HG03095 (cell line): ENCODE results near the gene DAGLB.
"Not testable (repeated sequence)": the region's sequence is repeated elsewhere in the genome, so short reads cannot be mapped to it uniquely, and the experiment has no call there.

Source experiments
- ATAC-seq: cut with Tn5 transposase; IDR thresholded peaks from one replicate; pipeline ENCODE4 v1.9.1; 2021; ENCODE audit warnings: moderate library complexity; ENCODE audit not compliant: unreplicated experiment

Gene DAGLB

DNA sequence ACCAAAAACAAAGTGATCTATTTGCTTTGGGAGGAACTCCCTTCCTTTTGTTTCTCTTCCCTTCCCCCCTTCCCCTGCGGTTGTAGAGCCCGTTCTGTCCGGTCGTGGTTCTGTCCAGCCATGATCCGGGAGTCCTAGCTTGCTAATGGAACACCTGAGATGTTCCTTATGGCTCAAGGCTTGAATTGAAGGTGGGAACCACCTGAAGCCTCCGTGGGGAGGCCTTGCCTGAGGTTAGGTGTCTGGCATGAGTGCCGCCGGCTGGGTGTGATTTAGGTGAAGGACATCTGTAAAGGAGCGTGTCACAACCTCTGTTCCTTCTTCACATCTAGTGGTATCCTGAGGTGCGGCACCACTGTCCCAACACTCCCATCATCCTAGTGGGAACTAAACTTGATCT is 46.2 kb downstream of the DAGLB start:
- ATAC-seq, result no peak

DNA sequence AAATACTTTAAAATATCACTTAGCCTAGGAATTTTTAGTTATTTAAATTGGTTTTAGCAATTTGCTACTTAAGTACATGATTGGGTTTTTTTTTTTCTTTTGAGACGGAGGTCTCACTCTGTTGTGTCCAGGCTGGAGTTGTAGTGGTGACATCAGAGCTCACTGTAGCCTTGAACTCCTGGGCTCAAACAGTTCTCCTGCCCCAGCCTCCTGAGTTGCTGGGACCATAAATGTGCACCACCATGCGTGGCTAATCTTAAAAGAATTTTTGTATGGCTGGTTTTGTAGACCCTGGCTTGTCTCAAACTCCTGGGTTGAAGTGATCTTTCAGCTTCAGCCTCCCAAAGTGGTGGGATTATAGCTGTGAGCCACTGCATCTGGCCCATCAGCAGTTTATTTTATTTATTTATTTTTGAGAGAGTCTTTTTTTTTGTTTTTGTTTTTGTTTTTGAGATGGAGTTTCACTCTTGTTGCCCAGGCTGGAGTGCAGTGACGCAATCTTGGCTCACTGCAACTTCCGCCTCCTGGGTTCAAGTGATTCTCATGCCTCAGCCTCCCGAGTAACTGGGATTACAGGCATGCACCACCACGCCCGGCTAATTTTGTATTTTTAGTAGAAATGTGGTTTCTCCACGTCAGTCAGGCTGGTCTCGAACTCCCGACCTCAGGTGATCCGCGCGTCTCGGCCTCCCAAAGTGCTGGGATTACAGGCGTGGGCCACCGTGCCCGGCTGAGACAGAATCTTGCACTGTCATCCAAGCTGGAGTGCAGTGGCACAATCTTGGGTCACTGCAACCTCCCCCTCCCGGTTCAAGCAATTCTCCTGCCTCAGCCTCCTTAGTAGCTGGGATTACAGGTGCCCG is 47.3 kb downstream of the DAGLB start:
- not testable (repeated sequence) for ATAC-seq

DNA sequence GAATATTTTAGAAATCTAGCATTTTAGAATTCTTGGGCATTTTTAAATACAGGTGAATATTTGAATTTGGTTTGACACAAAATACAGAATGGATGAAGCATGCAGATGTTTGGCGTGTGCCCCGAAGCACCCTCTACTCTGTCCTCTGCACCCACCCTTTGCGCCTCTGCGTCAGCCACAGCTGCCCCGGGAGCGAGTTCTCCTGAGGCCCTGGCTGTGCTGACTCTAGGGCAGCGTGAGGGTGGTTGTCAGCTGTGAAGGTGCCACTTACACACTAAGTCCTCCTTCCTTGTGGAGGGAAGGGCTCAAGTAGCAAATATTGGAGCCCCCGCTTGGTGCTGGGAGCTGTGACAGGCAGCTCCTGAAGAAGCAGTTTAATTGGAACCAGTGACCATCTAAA is 48.4 kb downstream of the DAGLB start:
- ATAC-seq, result no peak

DNA sequence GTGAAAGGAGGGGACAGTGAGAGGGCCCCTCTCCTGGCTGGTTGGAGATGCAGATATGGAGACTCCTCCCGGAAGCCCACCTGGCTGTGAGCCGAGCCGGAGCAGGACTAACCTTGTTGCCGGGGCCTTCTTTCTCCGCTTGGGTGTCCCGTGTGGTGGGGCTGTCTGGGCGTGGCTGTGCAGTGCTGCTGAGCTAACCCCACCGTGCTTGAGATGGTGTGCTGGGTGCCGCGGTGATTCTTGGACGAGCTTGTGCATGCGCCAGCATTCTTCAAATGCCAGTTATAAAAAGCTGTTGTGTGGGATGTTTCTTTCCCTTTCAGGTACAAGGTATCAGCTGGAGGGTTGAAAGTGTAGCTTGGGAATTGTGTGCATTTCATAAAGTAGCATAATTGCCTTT is 48.8 kb downstream of the DAGLB start:
- ATAC-seq, result no peak

DNA sequence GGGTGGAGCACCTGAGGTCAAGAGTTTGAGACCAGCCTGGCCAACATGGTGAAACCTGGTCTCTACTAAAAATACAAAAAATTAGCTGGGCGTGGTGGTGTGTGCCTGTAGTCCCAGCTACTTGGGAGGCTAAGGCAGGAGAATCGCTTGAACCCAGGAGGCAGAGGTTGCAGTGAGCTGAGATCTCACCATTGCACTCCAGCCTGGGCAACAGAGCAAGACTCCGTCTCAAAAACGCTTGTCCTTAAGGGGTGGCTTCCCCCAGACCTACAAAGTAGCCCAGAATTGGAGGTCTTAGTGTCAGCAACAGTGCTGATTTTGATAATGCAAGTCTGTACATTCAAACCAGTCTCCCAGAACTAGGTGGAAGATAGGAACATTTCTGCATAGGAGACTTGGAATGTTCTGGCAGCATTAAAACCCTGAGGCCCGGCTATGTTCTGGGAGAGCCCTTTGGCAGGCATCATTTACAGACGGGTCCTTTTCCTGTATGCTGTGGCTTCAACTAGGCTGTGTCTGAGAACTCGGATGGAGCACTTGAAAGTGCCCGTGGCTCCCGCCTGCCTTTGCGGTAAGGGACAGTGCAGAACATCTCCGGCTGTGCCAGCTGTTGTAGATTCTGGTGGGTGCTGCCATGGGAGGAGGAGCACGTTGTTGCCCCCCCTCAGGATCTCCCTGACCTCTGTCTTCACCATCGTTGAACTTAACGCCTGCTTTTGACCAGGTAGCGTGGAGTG is 49.8 kb downstream of the DAGLB start:
- ATAC-seq, result not testable (repeated sequence)

DNA sequence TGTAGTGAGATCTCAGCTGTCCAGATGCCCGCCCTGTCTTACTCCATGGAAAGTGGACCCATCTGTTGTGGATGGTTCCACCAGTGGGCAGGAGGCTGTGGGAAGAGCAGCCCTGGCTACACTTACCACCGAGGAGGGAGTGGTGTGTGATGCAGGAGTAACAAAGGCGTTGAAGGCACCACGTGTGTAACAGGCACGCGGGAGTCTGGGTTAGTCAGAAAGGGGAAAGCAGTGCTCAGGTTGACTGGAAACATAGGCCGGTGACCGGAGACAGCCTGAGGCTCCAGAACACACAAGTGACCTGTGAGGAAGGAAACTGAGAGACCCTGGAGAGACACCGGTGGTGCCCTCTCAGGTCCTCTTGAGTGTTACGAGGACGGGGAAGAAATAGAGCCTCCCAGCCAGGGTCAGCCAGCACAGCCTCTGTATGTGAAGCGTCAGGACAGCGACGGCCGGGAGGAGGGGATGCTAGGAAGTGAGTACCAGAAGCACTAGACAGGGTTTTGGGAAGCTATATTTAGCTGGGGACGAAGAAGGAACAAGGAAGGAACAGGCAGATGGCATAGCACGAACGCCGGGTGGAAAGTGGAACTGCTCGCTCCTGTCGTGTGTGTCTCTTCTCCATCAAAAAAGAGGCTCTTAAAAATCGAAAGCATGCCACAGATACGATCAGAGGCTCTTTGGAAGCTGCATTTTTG is 51.7 kb downstream of the DAGLB start:
- ATAC-seq, result no peak

DNA sequence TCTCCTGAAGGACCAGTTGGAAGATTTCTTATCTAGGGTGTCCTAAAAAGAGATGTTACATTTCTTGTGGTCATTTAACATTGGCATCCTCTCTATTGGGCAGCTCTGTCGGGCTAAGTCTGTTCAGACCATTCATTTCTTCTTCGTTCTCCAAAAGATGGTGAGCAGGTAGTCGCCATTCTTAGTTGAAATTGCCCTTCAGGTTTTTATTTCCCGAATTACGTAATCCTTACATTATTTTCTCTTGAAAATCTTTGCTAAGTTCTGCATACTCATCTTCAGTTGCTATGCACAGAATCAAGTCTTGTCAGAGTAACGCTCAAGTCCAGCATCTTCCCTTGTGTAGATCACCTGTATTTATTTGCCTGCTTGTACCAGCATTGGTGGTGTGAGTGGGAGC is 53.6 kb downstream of the DAGLB start:
- ATAC-seq, result no peak

DNA sequence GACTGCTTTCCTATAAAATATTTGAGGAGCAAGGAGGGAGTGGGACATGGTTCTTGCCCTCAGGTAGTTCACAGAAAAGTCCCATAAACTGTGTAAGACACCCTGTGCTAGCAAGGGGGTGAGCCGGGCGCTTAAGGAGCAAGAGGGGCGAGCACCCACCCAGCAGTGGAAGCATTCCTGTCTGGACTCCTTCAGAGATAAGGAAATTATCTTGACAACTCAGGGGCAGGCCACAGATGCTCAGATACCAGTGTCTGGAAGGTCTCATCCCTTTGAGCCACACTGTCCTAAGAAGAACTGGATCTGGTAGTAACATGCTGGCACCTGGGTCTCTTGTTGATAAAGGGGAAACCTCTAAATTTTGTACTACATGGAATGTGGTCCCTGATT is 54.1 kb downstream of the DAGLB start:
- ATAC-seq, result no peak

DNA sequence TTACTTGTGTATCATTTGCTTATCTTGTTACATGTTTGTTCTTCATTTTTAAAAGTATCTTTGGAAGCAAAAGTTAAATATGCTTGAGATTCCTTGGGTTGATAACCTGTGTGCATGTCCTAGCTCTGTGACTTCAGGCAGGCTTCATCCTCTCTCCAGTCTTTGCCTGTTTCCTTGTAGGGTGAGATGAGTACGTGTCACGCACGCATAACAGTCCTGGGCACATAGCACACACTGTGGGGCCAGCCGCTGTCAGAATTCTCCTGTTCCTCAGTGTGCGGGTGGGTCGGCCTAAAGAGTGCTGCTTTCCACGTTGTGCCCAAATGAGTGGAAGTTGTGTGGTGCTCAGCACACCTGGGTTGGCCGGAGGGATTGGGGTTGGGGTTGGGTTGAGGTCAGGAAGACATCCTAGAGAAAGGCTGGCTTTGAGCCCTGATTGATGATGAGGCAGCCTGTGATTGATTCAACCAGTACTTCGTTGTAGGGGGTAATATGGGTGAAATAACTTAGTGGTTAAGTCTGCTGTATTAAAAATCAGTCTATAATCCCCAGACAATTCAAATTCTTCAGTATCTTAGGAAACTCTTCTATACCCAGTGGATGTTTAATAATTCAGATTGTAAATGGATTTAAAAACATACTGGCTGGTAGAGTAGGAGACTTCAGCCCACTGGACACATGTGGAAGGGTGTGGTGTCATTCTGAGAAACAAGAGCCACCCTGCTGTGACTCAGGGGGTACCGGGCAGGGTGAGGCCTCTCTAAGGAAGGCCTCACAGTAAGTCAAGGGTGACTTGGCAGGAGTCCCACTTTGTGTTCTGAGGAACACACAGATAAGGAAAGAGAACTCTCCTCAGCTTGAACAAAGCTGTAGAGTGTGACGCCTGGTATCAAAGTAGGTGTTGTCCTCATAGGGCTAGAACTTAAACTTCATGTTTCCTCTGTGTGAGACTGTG is 54.8 kb downstream of the DAGLB start:
- ATAC-seq, result no peak

DNA sequence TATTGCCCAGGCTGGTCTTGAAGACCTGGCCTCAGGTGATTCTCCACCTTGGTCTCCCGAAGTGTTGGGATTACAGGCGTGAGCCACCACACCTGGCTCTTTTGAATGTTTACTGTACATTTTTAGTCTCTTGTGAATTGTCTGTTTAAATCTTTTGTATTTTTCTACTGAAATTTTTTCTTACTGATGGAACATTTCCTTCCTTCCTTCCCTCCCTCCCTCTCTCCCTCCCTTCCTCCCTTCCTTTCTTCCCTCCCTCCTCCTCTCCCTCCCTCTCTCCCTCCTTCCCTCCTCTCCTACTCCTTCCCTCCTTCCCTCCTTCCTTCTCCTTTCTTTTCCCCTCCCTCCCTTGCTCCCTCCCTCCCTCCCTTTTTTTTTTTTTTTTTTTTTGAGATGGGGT is 58.0 kb downstream of the DAGLB start:
- ATAC-seq, result no peak

DNA sequence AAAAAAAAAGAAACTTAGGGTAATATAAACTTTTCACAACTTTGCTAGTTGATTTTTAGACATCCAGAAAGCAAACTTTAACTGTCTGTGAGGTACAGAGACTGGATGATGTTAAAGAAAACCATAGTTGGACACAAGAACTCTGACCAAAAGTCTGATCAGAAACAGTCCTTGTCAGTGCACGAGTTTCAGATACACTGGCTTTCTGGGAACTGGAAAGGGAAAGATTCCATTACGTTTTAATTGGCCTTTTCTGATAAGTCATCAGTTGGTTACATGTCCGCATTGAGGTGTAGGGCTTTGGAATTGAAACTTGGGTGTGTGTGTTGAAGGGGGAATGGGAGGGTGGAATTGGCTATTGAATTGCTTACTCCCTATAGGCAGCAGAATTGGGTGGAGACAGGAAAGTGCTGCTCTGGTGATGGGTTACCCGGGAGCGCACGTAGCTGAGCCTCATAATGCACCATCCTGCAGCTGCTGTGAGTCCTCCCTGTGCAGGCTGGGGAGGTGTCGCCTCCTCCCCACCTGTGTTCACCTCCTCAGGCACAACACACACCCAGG is 59.9 kb downstream of the DAGLB start:
- ATAC-seq, result no peak

DNA sequence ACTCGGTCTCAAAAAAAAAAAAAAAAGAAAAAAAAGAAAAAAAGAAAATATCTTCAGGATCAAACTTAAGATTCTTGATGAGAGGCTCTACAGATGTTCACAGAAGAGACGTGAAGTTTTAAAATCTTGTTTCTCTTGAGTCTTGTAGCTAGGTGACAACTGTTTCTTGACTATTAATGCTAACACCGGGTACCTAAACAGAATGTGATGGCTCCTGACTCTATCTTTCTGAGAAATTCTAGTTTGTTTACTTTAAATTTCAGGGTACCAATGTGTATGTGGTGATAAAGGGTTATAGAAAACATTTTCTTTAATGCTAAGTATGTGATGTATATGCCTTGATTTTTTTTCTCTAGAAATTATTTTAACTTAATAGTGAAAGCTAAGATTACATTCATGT is 61.0 kb downstream of the DAGLB start:
- ATAC-seq, result no peak

DNA sequence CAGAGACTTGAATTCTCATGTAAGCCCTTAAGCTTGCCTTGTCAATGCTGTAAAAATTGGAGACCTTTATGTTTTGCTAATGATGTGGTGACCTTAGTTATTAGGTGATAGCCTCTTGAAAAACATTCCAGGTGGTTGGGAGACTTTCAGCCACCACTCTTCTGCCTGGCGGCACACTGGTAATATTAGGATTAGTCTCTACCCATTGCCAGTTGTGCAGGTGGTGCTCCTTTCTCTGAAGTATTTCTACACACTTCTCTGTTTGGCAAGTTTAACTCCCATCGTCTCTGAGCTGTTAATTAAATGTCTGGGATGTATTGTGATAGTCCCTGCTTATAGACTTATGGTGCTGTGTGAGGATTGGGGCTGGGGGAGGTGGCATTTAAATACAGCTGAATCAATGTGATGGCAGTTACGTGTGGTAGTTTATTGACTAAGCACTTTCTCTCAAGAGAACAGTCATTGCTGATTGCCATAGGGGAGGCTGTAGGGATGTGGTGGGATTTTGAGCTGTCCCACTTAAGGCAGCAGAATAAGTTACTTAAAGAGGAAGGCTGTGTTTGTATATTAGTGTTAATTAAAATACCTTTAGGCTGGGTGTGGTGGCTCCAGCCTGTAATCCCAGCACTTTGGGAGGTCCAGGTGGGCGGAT is 61.7 kb downstream of the DAGLB start:
- no peak for ATAC-seq

DNA sequence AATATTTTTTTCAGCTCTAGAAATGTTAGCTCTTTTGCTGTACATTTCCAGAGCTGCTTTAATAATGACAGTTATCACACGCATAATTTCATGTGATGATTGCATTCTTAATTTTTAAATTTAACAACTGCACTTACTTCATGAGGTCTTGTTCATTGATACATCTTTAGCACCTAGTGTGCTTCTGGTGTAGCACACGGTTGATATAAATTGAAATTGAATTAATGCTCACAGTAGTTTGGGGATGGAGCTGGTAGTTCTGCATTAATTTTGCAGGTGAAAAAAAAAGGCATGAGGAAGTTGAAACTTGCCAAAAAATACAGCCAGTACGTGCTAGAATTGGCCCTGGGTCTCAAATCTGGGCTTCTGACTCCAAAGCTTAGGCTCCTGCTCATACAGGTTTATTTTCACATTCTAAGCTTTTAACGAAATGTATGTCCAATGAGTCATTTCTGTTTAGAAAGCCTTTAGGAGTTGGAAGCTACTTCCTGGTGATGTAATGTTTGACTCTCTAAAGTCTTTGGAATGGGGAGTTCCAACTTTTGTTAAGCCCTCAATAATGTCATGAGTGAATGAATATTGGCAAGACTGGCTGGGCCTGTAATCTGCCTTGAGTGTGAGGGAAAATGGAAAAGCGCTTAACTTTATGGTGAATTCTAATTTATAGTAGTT is 62.5 kb downstream of the DAGLB start:
- no peak for ATAC-seq

DNA sequence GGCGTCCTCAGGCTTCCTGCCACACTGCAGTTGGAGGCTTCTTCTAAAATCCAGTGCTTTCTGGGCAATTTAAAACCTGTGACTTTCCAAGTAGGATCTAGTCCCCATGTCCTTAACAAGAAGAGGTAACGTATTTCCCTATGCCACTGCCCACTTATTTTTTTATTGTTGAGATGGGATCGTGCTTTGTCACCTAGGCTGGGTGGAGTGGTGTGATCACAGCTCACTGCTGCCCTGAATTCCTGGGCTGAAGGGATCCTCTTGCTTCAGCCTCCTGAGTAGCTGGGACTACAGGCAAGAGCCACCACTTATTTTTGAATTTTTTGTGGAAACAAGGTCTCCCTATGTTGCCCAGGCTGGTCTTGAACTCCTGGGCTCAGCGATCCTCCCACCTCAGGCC is 63.4 kb downstream of the DAGLB start:
- ATAC-seq, result no peak

DNA sequence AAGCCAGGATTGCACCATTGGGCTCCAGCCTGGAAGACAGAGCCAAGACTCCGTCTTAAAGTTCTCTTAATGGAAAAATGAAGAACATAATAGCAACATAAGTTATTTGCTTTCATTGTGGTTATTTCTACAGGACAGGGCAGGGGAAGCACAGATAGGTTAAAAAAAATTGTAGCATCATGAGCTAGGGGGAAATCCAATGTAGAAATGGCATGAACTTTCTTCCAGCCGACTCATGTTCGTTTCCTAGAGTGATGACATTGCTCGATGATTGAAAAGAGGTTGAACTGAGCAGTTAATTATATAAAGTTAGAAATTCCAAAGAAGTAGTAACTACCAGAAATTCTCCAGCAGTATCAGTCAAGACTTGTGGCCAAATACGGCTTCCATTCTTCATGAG is 64.9 kb downstream of the DAGLB start:
- ATAC-seq, result no peak

DNA sequence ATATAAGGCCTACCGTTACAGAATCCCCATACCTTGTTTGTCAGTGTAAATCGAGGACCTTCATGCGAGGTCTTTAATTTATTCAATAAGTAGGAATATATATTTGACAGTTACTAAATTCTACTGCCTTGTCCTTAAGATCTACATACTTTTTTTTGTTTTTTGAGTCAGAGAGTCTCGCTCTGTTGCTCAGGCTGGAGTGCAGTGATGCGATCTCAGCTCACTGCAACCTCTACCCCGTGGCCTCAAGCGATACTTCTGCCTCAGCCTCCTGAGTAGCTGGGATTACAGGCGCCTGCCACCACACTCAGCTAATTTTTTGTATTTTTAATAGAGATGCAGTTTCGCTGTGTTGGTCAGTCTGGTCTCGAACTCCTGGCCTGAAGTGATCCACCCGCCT is 65.9 kb downstream of the DAGLB start:
- not testable (repeated sequence) for ATAC-seq

DNA sequence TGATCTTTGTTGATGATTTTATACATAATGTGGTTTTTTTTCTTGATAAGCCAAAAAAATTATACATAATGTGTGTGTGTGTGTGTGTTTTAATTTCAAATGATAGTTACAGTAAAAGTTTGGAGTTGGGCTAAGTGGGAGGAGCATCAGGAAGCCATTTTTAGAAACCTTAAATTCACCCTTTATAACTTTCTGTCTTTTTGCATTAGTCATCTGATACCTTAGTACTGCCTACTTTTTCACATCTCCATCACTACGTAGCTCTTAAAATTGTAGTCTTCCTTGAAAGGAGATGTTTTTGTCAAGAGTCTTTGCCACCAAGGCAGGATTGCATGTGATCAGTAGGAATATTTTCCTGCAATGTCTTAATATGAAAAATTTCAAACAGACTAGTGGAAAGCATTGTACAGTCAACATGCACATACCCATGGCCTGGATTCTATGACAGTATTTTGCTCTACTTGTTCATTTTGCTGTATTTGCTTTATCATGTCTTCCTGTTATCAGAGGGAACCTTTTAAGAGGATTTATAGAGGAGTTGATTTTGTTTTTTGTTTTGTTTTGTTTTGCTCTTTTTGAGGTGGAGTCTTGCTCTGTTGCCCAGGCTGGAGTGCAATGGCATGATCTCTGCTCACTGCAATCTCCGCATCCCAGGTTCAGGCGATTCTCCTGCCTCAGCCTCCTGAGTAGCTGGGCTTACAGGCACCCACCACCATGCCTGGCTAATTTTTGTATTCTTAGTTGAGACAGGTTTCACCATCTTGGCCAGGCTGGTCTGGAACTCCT is 67.3 kb downstream of the DAGLB start:
- ATAC-seq, result no peak

DNA sequence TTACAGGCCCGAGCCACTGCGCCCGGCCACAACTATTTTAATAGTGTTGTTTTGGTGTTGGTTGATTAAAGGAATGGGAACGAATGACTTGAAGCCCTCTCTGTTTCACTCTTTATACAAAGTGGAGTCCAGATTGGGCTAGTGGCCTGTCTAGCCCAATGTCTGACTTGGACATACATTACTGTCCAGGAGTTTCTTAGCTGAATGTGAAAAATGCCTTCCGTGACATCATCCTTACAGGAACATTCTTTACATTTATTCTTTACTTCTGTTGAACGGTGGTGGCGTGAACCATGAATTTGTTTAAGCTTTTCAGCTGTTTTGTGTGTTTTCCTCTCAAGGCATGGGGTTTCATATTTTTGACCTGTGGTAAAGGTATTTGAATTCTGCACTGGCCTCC is 67.9 kb downstream of the DAGLB start:
- ATAC-seq, result no peak
